A673 (cell line): ENCODE data around the gene ZSCAN10. TPM values are rescaled to one million over a fixed set of nuclear protein-coding genes. Genes with fewer than 3 reads are reported as not detected.

Experiments used
- BruUV-seq: library from RNA; stranded (reverse); fragments of 400-500 nt; replicated peaks from 2 replicates; lab custom pipeline; 2021; lab: Mats Ljungman, UMichigan
- CTCF ChIA-PET: fragments of 300-600 bp; sonication (Branson Sonifier 250); formaldehyde crosslinking; loops from one replicate; lab custom pipeline; 2022; ENCODE audit warnings: antibody characterized with exemption; lab: Charles Lee
- POLR2A ChIA-PET: fragments of 300-600 bp; sonication (Branson Sonifier 250); formaldehyde crosslinking; loops from one replicate; lab custom pipeline; 2022; ENCODE audit warnings: antibody characterized with exemption; ENCODE audit not compliant: low non-redundant PET; lab: Charles Lee
- DNase-seq: peaks from one replicate; pipeline ENCODE4 v3.0.0-alpha.2; 2015; ENCODE audit warnings: low spot score
- H3K27ac ChIP-seq: fragments of 200-600 bp; sonication (generic); 2 replicates; pipeline ENCODE4 v1.5.1; 2016; ENCODE audit warnings: mixed run types, low read depth, mild to moderate bottlenecking, mixed read lengths, antibody characterized with exemption, low read length; ENCODE audit not compliant: poor library complexity, severe bottlenecking
- H3K27me3 ChIP-seq: fragments of 200-600 bp; sonication (generic); replicated peaks from 2 replicates; pipeline ENCODE4 v1.6.1; 2017; ENCODE audit warnings: mixed run types, low read depth, mild to moderate bottlenecking, mixed read lengths, antibody characterized with exemption, low read length; ENCODE audit not compliant: insufficient read depth, poor library complexity
- H3K36me3 ChIP-seq: fragments of 200-600 bp; sonication (generic); 2 replicates; pipeline ENCODE4 v1.6.1; 2016; ENCODE audit warnings: mixed run types, mild to moderate bottlenecking, mixed read lengths, antibody characterized with exemption, low read length; ENCODE audit not compliant: insufficient read depth, poor library complexity, severe bottlenecking
- H3K4me1 ChIP-seq: fragments of 200-600 bp; sonication (generic); 2 replicates; pipeline ENCODE4 v1.6.1; 2017; ENCODE audit warnings: mixed run types, mild to moderate bottlenecking, mixed read lengths, antibody characterized with exemption, low read length; ENCODE audit not compliant: insufficient read depth, poor library complexity, severe bottlenecking
- H3K4me3 ChIP-seq: fragments of 200-600 bp; sonication (generic); 2 replicates; pipeline ENCODE4 v1.5.1; 2016; ENCODE audit warnings: low read depth, mixed run types, mild to moderate bottlenecking, mixed read lengths, low read length; ENCODE audit not compliant: poor library complexity, severe bottlenecking
- H3K9me3 ChIP-seq: fragments of 200-600 bp; sonication (generic); 2 replicates; pipeline ENCODE4 v1.6.1; 2016; ENCODE audit warnings: mixed run types, low read depth, mild to moderate bottlenecking, mixed read lengths, antibody characterized with exemption, low read length; ENCODE audit not compliant: poor library complexity, severe bottlenecking
- CTCF ChIP-seq: fragments of 300-800, 200-600 bp; sonication (generic); conservative IDR thresholded peaks from 2 replicates; pipeline ENCODE4 v1.5.1; 2017; ENCODE audit warnings: low read depth, mild to moderate bottlenecking, antibody characterized with exemption, low read length, moderate library complexity, mixed read lengths
- EZH2 ChIP-seq: fragments of 200-600 bp; sonication (generic); IDR thresholded peaks from 2 replicates; pipeline ENCODE4 v1.6.1; 2017; ENCODE audit warnings: borderline replicate concordance, low read depth, mild to moderate bottlenecking, mixed read lengths, antibody characterized with exemption, low read length; ENCODE audit not compliant: poor library complexity, severe bottlenecking
- intact Hi-C: fragments of 100-400 bp; cut with micrococcal nuclease; formaldehyde crosslinking; loops from one replicate; pipeline ENCODE4 v1.10.0; 2022; ENCODE audit not compliant: unreplicated experiment
- total RNA-seq: library from RNA; stranded (reverse); gene quantifications from 2 replicates; pipeline ENCODE4 v1.2.3, GENCODE V29; 2021

Gene ZSCAN10
- total RNA-seq, 1 experiment from 2014 or later, result not detected

- no peaks in the 10 kb centered on the region for H3K27me3 ChIP-seq
- TF ChIP-seq EZH2 (no peak), CTCF (no peak)
- H3K27ac ChIP-seq, result peak overlapping the region; percentile 91
- ChIA-PET POLR2A (no interaction called here), CTCF (no interaction called here)
- peak overlapping the region; percentile 88 for H3K4me3 ChIP-seq
- no peak for DNase-seq
- intact Hi-C loops, result no loop called here
- peaks cover 14% of the 10 kb centered on the region for H3K4me1 ChIP-seq
- no peaks in the 10 kb centered on the region for H3K9me3 ChIP-seq
- BruUV-seq, result no TSS peak
- H3K36me3 ChIP-seq, result peaks cover 3% of the 10 kb centered on the region
Measured at GRCh38 chr16:3133844-3134243, 34.8 kb upstream of the ZSCAN10 start.

- intact Hi-C loops, result no loop called here
- ChIA-PET POLR2A (no interaction called here), CTCF (no interaction called here)
- DNase-seq, result peak; percentile 40
- H3K4me1 ChIP-seq, result peaks cover 14% of the 10 kb centered on the region
- H3K9me3 ChIP-seq, result no peaks in the 10 kb centered on the region
- no peaks in the 10 kb centered on the region for H3K27me3 ChIP-seq
- TF ChIP-seq CTCF (peak; percentile 61), EZH2 (no peak)
- H3K36me3 ChIP-seq, result peaks cover 3% of the 10 kb centered on the region
- H3K4me3 ChIP-seq, result no peak overlapping the region
- no TSS peak for BruUV-seq
- H3K27ac ChIP-seq, result no peak overlapping the region
Measured at GRCh38 chr16:3131755-3132377, 32.8 kb upstream of the ZSCAN10 start.

- Histone ChIP-seq H3K27me3 (no peaks in the 10 kb centered on the region), H3K36me3 (peaks cover 3% of the 10 kb centered on the region), H3K9me3 (no peaks in the 10 kb centered on the region), H3K4me1 (peaks cover 7% of the 10 kb centered on the region), H3K27ac (peak overlapping the region; percentile 51), H3K4me3 (peak overlapping the region; percentile 38)
- intact Hi-C loops, result loop anchor here (5.0 kb wide), 1 partner anchor 67 kb away; no protein-coding TSS in a partner anchor
- ChIA-PET POLR2A (no interaction called here), CTCF (interaction anchor here (0.6 to 2.0 kb wide), 15 partner anchors 15 to 743 kb away, joined by 3 to 11 read pairs (median 4); partner anchors contain the start of genes MMP25 and TNFRSF12A)
- peak; percentile 90 for DNase-seq
- TF ChIP-seq CTCF, result peak; percentile 94
- no peak for TF ChIP-seq EZH2
- BruUV-seq, result no TSS peak
Measured at GRCh38 chr16:3129137-3130131, 30.3 kb upstream of the ZSCAN10 start.
